A549 (cell line): Measurements from ENCODE around the gene CTNND2.

Source experiments
- ESRRA ChIP-seq: fragments of 150-350 bp; IDR thresholded peaks from 2 replicates; pipeline ENCODE4 v1.6.1; 2014; ENCODE audit warnings: mild to moderate bottlenecking, low read length, borderline replicate concordance
- NR3C1 ChIP-seq: fragments of >200 bp; sonication (Bioruptor Twin); formaldehyde crosslinking; IDR thresholded peaks from 3 replicates; pipeline ENCODE4 v1.6.1; 2017
- POLR2A ChIP-seq: IDR thresholded peaks from 2 replicates; pipeline ENCODE4 v1.6.1; 2012; ENCODE audit warnings: mild to moderate bottlenecking, low read length
- TF ChIP-seq, protein P1 (sequence below): fragments of >200 bp; sonication (Bioruptor Twin); formaldehyde crosslinking; IDR thresholded peaks from 3 replicates; pipeline ENCODE4 v1.5.1; 2016

DNA sequence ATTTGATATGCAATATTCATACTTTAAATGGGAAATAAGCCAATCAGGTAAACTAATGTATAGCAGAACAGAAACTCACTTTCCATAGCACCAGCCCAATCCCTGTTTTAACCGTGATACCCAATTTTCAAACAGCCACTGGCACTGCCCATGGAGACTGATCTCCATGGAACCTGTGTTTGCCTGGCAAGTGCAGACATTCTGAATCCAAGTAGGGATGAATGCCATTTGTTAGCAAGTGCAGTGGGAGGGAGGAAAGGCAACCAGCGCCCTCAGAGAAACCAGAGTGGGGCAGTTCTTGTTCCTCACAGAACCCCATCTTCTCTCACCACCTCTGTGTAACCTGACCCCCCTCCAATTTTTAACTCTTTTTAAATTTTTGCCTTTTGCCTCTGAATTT, 229.1 kb downstream of the CTNND2 start:
- TF ChIP-seq POLR2A = no peak
- no peak for TF ChIP-seq ESRRA
- TF ChIP-seq, protein P1, sequence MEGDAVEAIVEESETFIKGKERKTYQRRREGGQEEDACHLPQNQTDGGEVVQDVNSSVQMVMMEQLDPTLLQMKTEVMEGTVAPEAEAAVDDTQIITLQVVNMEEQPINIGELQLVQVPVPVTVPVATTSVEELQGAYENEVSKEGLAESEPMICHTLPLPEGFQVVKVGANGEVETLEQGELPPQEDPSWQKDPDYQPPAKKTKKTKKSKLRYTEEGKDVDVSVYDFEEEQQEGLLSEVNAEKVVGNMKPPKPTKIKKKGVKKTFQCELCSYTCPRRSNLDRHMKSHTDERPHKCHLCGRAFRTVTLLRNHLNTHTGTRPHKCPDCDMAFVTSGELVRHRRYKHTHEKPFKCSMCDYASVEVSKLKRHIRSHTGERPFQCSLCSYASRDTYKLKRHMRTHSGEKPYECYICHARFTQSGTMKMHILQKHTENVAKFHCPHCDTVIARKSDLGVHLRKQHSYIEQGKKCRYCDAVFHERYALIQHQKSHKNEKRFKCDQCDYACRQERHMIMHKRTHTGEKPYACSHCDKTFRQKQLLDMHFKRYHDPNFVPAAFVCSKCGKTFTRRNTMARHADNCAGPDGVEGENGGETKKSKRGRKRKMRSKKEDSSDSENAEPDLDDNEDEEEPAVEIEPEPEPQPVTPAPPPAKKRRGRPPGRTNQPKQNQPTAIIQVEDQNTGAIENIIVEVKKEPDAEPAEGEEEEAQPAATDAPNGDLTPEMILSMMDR = no peak
- no peak for TF ChIP-seq NR3C1
